NCI-H2227 (cell line): ENCODE measurements around the gene ECSIT.
"Not testable (repeated sequence)": the region's sequence is repeated elsewhere in the genome, so short reads cannot be mapped to it uniquely, and the experiment has no call there.

ENCODE experiments used
- DNase-seq: peaks from one replicate; lab custom pipeline; 2025; ENCODE audit not compliant: unreplicated experiment; lab: John Stamatoyannopoulos, UW

The ECSIT gene

GRCh38 chr19:11479090-11479897 lies 49.6 kb downstream of the ECSIT start:
- DNase-seq, result peak; percentile 90

GRCh38 chr19:11478167-11479089 lies 50.5 kb downstream of the ECSIT start:
- DNase-seq, result no peak

GRCh38 chr19:11475861-11476260 lies 53.1 kb downstream of the ECSIT start:
- DNase-seq, result no peak

GRCh38 chr19:11475343-11475742 lies 53.6 kb downstream of the ECSIT start:
- DNase-seq, result not testable (repeated sequence)

- no peak for DNase-seq
Measured at GRCh38 chr19:11473725-11474124, 55.2 kb downstream of the ECSIT start.

- DNase-seq, result not testable (repeated sequence)
Measured at GRCh38 chr19:11468266-11468845, 60.6 kb downstream of the ECSIT start.

- DNase-seq, result no peak
Measured at GRCh38 chr19:11465600-11465999, 63.3 kb downstream of the ECSIT start.

- no peak for DNase-seq
Measured at GRCh38 chr19:11464333-11465265, 64.3 kb downstream of the ECSIT start.

GRCh38 chr19:11463391-11463790 lies 65.5 kb downstream of the ECSIT start:
- DNase-seq, result no peak

- DNase-seq, result no peak
Measured at GRCh38 chr19:11461453-11461852, 67.5 kb downstream of the ECSIT start.

GRCh38 chr19:11460207-11460606 lies 68.7 kb downstream of the ECSIT start:
- DNase-seq, result no peak

GRCh38 chr19:11458912-11459311 lies 70.0 kb downstream of the ECSIT start:
- not testable (repeated sequence) for DNase-seq

GRCh38 chr19:11458236-11458900 lies 70.6 kb downstream of the ECSIT start:
- DNase-seq, result no peak

- no peak for DNase-seq
Measured at GRCh38 chr19:11457831-11458230, 71.1 kb downstream of the ECSIT start.

- DNase-seq, result no peak
Measured at GRCh38 chr19:11457115-11457514, 71.8 kb downstream of the ECSIT start.

GRCh38 chr19:11456659-11457058 lies 72.3 kb downstream of the ECSIT start:
- DNase-seq, result no peak
